GM13977 (cell line): Measurements from ENCODE around the gene OFD1.

Experiments used
- DNase-seq: peaks from one replicate; pipeline ENCODE4 v3.0.0; 2012; ENCODE audit warnings: low spot score
- CTCF ChIP-seq: IDR thresholded peaks from 2 replicates; pipeline ENCODE4 v1.5.1; 2012; ENCODE audit warnings: mild to moderate bottlenecking, control low read depth; ENCODE audit not compliant: insufficient read depth; ENCODE audit errors: extremely low read depth, missing control alignments
- in situ Hi-C: fragments of 300-500 bp; cut with MboI; formaldehyde crosslinking; loops from one replicate; pipeline ENCODE4 v1.12.0; 2022; ENCODE audit warnings: low sequenced_read_pairs, low pct_unique_long_range_greater_than_20kb, mixed read lengths, inconsistent platforms; ENCODE audit not compliant: unreplicated experiment

The OFD1 gene

DNA sequence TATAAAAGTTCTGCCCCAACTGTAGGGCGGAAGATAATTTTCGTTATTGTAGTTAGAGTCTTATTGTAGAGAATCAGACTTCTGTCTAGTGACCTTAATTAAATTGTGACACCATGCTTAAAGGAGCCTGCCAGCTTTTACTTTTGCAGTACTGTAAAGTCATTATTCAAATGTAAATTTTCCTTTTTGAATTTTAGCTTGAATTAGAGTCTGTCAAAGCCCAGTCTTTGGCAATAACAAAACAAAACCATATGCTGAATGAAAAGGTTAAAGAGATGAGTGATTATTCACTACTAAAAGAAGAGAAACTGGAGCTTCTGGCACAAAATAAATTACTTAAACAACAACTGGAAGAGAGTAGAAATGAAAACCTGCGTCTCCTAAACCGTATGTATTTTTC, 21.8 kb downstream of the OFD1 start:
- in situ Hi-C loops: loop anchor here (25.0 kb wide), 1 partner anchor 281 kb away; the partner anchor contains the start of gene GEMIN8
- no peak for TF ChIP-seq CTCF
- DNase-seq: no peak

DNA sequence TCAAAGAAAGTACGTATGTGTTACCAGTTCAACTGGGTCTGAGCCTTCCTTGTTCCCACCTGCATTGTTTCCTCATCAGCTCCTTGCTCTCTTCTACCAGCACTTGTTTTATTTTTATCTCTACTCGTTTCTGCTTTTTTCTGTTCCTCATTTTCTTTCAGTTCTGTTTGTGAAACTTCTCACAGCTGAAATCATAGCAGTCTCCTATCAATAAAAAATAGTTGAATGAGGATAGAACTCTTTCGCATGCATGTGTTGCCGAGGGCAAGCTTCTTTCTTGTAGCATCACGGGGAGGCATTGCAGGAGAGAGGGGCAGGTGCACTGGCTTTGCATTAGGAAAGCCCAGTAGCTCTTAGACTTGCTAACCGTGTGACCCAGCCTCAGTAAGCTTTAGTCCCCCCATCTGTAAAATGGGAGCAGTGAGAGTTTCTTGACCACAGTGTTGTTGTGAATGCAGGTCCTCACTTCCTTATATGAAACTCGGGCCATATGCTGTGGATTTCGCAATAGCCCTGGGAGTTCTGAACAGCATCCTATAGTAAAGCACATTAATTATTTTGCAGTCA, 24.7 kb downstream of the OFD1 start:
- TF ChIP-seq CTCF: no peak
- in situ Hi-C loops: loop anchor here (25.0 kb wide), 1 partner anchor 278 kb away; the partner anchor contains the start of gene GEMIN8
- peak; percentile 44 for DNase-seq

GRCh38 chrX:13760426-13760825, 25.9 kb downstream of the OFD1 start:
- DNase-seq: no peak
- in situ Hi-C loops: loop anchor here (25.0 kb wide), 1 partner anchor 277 kb away; the partner anchor contains the start of gene GEMIN8

GRCh38 chrX:13761606-13762414, 27.3 kb downstream of the OFD1 start:
- in situ Hi-C loops: loop anchor here (25.0 kb wide), 1 partner anchor 275 kb away; the partner anchor contains the start of gene GEMIN8
- peak; percentile 30 for DNase-seq
- no peak for TF ChIP-seq CTCF

More at GRCh38 chrX:13760426-13760825, 25.9 kb downstream of the OFD1 start:
- TF ChIP-seq CTCF: no peak

- DNase-seq: no peak
Measured at GRCh38 chrX:13763489-13763888, 28.9 kb downstream of the OFD1 start.

More at GRCh38 chrX:13763489-13763888, 28.9 kb downstream of the OFD1 start:
- in situ Hi-C loops: loop anchor here (25.0 kb wide), 1 partner anchor 274 kb away; the partner anchor contains the start of gene GEMIN8
- TF ChIP-seq CTCF: no peak
